ENCODE measurements around the gene CA4. TPM values are rescaled to one million over a fixed set of nuclear protein-coding genes. Genes with fewer than 3 reads are reported as not detected.

Gene CA4
- total and polyA plus RNA-seq, 2 of the 8 experiments (the other 6 are each of a cell fraction or from before 2014, with no cell fraction given): 3.6 to 4.2 TPM

DNA sequence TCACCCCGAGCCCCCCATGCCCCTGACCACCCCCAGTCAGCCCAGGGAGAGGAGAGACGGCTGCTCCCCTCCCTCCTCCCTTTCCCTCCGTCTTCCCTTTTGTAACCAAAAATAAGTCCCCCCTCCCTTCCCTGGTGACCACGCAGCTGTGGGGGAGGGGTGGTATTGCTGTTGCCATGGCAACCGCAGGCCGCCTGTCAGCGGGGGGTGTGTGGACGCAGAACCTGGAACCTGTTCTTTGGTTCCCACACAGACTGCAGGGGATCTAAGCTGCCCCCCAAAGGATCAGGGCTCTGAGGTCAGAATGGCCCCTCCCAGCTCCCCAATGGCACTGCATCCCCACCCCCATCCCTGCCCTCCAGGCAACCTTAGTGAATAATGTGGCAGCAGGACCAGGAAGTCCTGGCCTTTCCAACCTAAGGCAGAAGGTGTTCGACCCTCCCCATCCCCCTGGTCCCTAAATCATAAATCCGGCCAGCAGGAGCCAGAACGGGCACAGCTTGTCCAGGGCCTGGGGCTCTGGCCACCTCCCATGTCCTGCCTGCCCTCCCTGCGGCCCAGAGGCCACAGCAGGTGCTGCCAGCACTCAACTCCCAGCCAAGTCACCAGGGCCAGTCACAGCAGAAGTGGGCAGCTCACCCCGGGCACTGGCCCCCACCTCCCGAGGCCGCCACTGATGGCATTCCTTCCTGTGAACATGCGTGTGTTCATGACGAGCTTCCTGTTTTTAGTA is 12.0 kb downstream of the CA4 start (continued):
- TF ChIP-seq, protein P1, sequence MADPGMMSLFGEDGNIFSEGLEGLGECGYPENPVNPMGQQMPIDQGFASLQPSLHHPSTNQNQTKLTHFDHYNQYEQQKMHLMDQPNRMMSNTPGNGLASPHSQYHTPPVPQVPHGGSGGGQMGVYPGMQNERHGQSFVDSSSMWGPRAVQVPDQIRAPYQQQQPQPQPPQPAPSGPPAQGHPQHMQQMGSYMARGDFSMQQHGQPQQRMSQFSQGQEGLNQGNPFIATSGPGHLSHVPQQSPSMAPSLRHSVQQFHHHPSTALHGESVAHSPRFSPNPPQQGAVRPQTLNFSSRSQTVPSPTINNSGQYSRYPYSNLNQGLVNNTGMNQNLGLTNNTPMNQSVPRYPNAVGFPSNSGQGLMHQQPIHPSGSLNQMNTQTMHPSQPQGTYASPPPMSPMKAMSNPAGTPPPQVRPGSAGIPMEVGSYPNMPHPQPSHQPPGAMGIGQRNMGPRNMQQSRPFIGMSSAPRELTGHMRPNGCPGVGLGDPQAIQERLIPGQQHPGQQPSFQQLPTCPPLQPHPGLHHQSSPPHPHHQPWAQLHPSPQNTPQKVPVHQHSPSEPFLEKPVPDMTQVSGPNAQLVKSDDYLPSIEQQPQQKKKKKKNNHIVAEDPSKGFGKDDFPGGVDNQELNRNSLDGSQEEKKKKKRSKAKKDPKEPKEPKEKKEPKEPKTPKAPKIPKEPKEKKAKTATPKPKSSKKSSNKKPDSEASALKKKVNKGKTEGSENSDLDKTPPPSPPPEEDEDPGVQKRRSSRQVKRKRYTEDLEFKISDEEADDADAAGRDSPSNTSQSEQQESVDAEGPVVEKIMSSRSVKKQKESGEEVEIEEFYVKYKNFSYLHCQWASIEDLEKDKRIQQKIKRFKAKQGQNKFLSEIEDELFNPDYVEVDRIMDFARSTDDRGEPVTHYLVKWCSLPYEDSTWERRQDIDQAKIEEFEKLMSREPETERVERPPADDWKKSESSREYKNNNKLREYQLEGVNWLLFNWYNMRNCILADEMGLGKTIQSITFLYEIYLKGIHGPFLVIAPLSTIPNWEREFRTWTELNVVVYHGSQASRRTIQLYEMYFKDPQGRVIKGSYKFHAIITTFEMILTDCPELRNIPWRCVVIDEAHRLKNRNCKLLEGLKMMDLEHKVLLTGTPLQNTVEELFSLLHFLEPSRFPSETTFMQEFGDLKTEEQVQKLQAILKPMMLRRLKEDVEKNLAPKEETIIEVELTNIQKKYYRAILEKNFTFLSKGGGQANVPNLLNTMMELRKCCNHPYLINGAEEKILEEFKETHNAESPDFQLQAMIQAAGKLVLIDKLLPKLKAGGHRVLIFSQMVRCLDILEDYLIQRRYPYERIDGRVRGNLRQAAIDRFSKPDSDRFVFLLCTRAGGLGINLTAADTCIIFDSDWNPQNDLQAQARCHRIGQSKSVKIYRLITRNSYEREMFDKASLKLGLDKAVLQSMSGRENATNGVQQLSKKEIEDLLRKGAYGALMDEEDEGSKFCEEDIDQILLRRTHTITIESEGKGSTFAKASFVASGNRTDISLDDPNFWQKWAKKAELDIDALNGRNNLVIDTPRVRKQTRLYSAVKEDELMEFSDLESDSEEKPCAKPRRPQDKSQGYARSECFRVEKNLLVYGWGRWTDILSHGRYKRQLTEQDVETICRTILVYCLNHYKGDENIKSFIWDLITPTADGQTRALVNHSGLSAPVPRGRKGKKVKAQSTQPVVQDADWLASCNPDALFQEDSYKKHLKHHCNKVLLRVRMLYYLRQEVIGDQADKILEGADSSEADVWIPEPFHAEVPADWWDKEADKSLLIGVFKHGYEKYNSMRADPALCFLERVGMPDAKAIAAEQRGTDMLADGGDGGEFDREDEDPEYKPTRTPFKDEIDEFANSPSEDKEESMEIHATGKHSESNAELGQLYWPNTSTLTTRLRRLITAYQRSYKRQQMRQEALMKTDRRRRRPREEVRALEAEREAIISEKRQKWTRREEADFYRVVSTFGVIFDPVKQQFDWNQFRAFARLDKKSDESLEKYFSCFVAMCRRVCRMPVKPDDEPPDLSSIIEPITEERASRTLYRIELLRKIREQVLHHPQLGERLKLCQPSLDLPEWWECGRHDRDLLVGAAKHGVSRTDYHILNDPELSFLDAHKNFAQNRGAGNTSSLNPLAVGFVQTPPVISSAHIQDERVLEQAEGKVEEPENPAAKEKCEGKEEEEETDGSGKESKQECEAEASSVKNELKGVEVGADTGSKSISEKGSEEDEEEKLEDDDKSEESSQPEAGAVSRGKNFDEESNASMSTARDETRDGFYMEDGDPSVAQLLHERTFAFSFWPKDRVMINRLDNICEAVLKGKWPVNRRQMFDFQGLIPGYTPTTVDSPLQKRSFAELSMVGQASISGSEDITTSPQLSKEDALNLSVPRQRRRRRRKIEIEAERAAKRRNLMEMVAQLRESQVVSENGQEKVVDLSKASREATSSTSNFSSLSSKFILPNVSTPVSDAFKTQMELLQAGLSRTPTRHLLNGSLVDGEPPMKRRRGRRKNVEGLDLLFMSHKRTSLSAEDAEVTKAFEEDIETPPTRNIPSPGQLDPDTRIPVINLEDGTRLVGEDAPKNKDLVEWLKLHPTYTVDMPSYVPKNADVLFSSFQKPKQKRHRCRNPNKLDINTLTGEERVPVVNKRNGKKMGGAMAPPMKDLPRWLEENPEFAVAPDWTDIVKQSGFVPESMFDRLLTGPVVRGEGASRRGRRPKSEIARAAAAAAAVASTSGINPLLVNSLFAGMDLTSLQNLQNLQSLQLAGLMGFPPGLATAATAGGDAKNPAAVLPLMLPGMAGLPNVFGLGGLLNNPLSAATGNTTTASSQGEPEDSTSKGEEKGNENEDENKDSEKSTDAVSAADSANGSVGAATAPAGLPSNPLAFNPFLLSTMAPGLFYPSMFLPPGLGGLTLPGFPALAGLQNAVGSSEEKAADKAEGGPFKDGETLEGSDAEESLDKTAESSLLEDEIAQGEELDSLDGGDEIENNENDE (IDR thresholded peaks at IDR 0.05; ENCODE audit: insufficient replicate concordance, low read length): no peak
- TF ChIP-seq RBBP5 (IDR thresholded peaks at IDR 0.05; ENCODE audit: borderline replicate concordance, low read depth, low read length) (no peak), KDM1A (IDR thresholded peaks at IDR 0.05; ENCODE audit: borderline replicate concordance, low read length) (no peak), POLR2AphosphoS5 (IDR thresholded peaks at IDR 0.05; ENCODE audit: low read depth, low read length) (no peak), TEAD4 (IDR thresholded peaks at IDR 0.05; ENCODE audit: low read depth, low read length) (no peak), CEBPB (IDR thresholded peaks at IDR 0.05; ENCODE audit: low read depth, low read length) (no peak), JUND (IDR thresholded peaks at IDR 0.05; ENCODE audit: low read length) (no peak), SIX5 (IDR thresholded peaks at IDR 0.05; ENCODE audit: low read depth, low read length) (no peak), GTF2F1 (IDR thresholded peaks at IDR 0.05; ENCODE audit: borderline replicate concordance, low read depth, low read length) (no peak)
- TF ChIP-seq, protein P2, sequence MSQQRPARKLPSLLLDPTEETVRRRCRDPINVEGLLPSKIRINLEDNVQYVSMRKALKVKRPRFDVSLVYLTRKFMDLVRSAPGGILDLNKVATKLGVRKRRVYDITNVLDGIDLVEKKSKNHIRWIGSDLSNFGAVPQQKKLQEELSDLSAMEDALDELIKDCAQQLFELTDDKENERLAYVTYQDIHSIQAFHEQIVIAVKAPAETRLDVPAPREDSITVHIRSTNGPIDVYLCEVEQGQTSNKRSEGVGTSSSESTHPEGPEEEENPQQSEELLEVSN (IDR thresholded peaks at IDR 0.05): no peak
